SK-N-MC (cell line): ENCODE data around the gene CDA.
A peak's percentile ranks its signal among the peaks of the same experiment; 100 is the strongest.

Source experiments
- DNase-seq: peaks from one replicate; pipeline ENCODE4 v3.0.0-alpha.2; 2011; ENCODE audit warnings: low read depth, low spot score
- H3K27ac ChIP-seq: fragments of 200-600 bp; sonication (generic); 2 replicates; pipeline ENCODE4 v1.5.1; 2016; ENCODE audit warnings: mixed run types
- H3K36me3 ChIP-seq: fragments of 200-600 bp; sonication (generic); 2 replicates; pipeline ENCODE4 v1.6.1; 2017; ENCODE audit warnings: antibody characterized with exemption, low read length, mixed read lengths; ENCODE audit not compliant: insufficient read depth
- H3K4me3 ChIP-seq: fragments of 200-600 bp; sonication (generic); 2 replicates; pipeline ENCODE4 v1.5.1; 2016
- H3K9ac ChIP-seq: fragments of 200-600 bp; sonication (generic); 2 replicates; pipeline ENCODE4 v1.8.0; 2017; ENCODE audit warnings: mixed run types, mixed read lengths; ENCODE audit not compliant: insufficient read length
- H3K9me3 ChIP-seq: fragments of 200-600 bp; sonication (generic); 2 replicates; pipeline ENCODE4 v1.6.1; 2017; ENCODE audit warnings: low read depth, mild to moderate bottlenecking, antibody characterized with exemption, low read length, moderate library complexity, mixed read lengths
- EZH2 ChIP-seq: fragments of 200-600 bp; sonication (generic); IDR thresholded peaks from one replicate; pipeline ENCODE4 v1.6.1; 2017; ENCODE audit warnings: antibody characterized with exemption
- FOXP2 ChIP-seq: optimal IDR thresholded peaks from 2 replicates; pipeline ENCODE3; 2011; ENCODE audit warnings: mild to moderate bottlenecking, moderate library complexity; ENCODE audit not compliant: insufficient read depth; ENCODE audit errors: extremely low read length, control extremely low read depth
- POLR2AphosphoS5 ChIP-seq: IDR thresholded peaks from 2 replicates; pipeline ENCODE4 v1.6.1; 2012; ENCODE audit warnings: mild to moderate bottlenecking, low read depth, low read length, borderline replicate concordance

Gene CDA

GRCh38 chr1:20660847-20661206, 71.9 kb downstream of the CDA start:
- TF ChIP-seq POLR2AphosphoS5 (no peak), EZH2 (no peak), FOXP2 (no peak)
- H3K9me3 ChIP-seq: no peaks in the 10 kb centered on the region
- H3K27ac ChIP-seq: no peak overlapping the region
- peak overlapping the region; percentile 91 for H3K9ac ChIP-seq
- DNase-seq: no peak
- H3K36me3 ChIP-seq: peaks cover 38% of the 10 kb centered on the region
- peak overlapping the region; percentile 83 for H3K4me3 ChIP-seq

DNA sequence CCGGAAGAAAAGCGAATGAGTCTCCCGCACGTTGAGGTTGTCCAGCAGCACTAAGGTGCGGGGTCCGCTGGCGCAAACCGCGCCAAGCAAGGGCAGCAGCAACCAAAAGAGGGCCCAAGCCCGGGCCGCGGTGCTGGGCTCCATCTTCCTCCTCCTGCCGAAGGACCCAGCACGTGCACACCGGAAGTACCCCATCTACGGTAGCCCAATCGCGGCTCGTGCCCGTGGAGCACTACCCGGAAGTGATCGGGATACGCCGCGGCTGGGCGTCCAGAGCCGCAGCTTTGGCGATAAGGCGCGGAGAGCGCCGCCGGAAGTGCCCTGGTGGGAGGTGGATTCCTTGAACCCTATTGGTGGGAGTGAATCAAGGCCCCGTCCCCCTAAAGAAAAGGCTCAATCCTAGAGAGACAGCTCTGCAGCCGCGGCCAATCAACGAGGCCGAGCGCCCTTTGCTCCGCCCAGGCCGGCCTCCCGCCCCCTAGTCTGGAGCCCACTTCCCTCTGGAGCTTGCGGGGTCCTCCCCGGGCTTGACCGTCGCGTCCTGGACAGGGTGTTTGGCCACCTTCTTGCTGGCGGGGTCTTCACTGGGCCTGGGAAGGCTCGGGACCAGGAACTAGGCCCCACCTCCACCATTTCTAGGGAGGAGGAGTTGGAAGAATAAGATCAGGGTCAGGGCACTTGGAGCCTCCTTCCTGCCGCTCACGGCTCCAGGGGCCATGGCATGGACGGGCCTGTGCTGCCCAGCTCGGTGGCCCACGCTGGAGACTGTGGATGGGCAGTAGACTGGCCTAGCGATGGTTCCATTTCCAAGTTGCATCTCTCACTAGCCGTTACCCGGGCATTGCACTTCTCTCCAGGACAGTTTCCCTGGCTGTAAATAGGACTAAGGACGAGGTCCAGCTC, 72.6 kb downstream of the CDA start, which contains the start of gene DDOST:
Gene DDOST (minus strand): TSS at position 163 of the 903 bp plus-strand sequence. CDS start 19 bp downstream, at position 144.
- Histone ChIP-seq H3K36me3 (peaks cover 32% of the 10 kb centered on the region), H3K27ac (no peak within 1 kb of the TSS), H3K9ac (peak within 1 kb of the TSS; percentile 91), H3K4me3 (peak within 1 kb of the TSS; percentile 83), H3K9me3 (no peaks in the 10 kb centered on the region)
- TF ChIP-seq POLR2AphosphoS5: peak; percentile 76
- peak; percentile 51 for TF ChIP-seq FOXP2
- TF ChIP-seq EZH2: no peak
- peak; percentile 91 for DNase-seq

GRCh38 chr1:20662110-20662475, 73.2 kb downstream of the CDA start:
- H3K27ac ChIP-seq: no peak overlapping the region
- no peaks in the 10 kb centered on the region for H3K9me3 ChIP-seq
- H3K9ac ChIP-seq: peak overlapping the region; percentile 83
- peak overlapping the region; percentile 83 for H3K4me3 ChIP-seq
- TF ChIP-seq POLR2AphosphoS5 (no peak; the same call in 1 of the 2 replicates), FOXP2 (no peak), EZH2 (no peak)
- no peak for DNase-seq
- H3K36me3 ChIP-seq: peaks cover 25% of the 10 kb centered on the region; the same call in 1 of the 2 replicates

- H3K9ac ChIP-seq: no peak overlapping the region
- no peak overlapping the region for H3K27ac ChIP-seq
- TF ChIP-seq EZH2 (no peak), POLR2AphosphoS5 (no peak), FOXP2 (no peak)
- no peaks in the 10 kb centered on the region for H3K9me3 ChIP-seq
- H3K36me3 ChIP-seq: peaks cover 13% of the 10 kb centered on the region; the same call in 1 of the 2 replicates
- H3K4me3 ChIP-seq: no peak overlapping the region
- DNase-seq: no peak
Measured at GRCh38 chr1:20663365-20663764, 74.5 kb downstream of the CDA start.

DNA sequence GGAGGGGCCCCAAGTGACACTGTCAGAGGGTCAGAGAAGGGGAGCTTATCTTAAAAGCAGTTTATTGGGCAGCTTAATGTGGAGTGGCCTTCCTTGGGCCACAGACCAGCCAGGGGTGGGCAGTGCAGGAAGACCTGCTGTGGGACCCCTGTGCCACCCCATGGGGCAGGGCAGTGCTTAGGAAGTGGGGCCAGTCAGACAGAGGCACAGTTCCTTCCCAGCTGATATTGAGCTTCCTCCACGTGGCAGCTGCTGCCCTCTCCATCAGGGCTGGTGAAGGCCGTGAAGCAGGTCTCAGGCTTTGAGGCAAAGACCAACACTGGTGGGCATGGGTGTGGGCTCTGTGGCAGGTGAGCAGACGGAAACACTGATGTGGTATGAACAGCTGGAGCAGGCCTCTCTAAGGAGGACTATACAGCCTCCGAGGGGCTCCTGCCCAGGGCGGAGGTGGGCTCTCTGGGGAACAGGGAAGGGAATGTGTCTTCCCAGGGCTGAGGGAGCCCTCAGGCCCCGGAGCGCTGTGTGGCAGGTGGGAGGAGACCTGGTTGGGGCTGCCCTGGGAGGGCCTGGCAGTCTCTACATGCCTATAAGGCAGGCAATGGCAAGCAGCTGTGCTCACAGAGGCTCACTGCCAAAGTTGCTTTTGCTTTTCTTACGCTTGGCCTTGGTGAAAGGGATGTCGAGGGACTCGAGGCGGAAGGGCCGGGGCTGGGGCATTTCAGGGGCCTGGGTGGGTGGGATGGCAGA, 75.2 kb downstream of the CDA start:
- Histone ChIP-seq H3K9me3 (no peaks in the 10 kb centered on the region), H3K9ac (no peak overlapping the region), H3K36me3 (peaks cover 5% of the 10 kb centered on the region; the same call in 1 of the 2 replicates), H3K27ac (no peak overlapping the region), H3K4me3 (no peak overlapping the region)
- DNase-seq: no peak
- no peak for TF ChIP-seq FOXP2
- TF ChIP-seq EZH2: no peak

DNA sequence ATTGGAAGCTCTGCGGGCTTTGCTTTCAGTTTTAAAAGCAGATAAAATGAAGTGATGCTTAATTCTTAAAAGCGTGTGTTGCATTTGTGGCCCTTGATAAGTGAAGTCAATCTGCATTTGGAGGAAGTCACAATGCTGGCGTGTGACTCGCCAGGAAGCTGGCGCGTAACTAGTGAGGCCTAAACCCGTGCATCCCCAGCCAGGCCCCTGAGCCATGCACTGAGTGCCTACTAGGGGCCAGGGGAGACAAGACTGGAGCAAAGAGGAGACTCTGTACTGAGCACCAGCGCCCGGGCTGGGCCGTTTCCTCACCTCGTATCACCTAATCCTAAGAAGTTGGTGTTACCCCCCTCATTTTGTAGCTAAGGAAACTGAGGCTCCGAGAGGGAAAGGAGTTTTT, 76.8 kb downstream of the CDA start:
- Histone ChIP-seq H3K27ac (no peak overlapping the region), H3K36me3 (no peaks in the 10 kb centered on the region), H3K9ac (no peak overlapping the region), H3K4me3 (no peak overlapping the region), H3K9me3 (no peaks in the 10 kb centered on the region)
- TF ChIP-seq POLR2AphosphoS5 (no peak), EZH2 (no peak), FOXP2 (no peak)
- DNase-seq: no peak

DNA sequence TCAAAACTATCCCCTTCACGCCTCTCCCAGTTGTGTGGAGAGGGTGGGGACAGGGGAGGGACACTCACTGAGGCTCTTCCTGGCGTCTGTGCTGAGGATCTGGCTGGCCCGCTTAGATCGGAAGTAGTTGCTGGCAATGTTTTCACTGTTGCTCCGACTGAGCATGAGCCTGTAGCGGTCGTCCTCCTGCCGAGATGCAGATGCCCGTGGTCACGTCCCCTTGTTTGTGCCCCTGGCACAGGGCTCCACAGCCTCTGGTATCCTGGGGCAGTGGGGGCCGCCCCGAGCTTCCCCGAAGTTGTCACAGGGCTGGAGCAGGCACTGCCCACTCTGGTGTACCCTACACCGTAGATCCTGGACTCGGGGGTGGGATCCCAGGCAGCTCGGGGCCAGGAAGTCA, 77.2 kb downstream of the CDA start:
- no peaks in the 10 kb centered on the region for H3K9me3 ChIP-seq
- no peaks in the 10 kb centered on the region for H3K36me3 ChIP-seq
- TF ChIP-seq EZH2: no peak
- no peak for TF ChIP-seq FOXP2
- no peak for TF ChIP-seq POLR2AphosphoS5
- DNase-seq: no peak
- no peak overlapping the region for H3K4me3 ChIP-seq
- H3K9ac ChIP-seq: no peak overlapping the region
- no peak overlapping the region for H3K27ac ChIP-seq

- Histone ChIP-seq H3K9me3 (no peaks in the 10 kb centered on the region), H3K9ac (no peak overlapping the region), H3K4me3 (no peak overlapping the region), H3K27ac (no peak overlapping the region), H3K36me3 (no peaks in the 10 kb centered on the region)
- DNase-seq: no peak
- TF ChIP-seq POLR2AphosphoS5 (no peak), EZH2 (no peak), FOXP2 (no peak)
Measured at GRCh38 chr1:20666804-20667203, 77.9 kb downstream of the CDA start.
